Gastrocnemius medialis (tissue), 4 donors: ENCODE data around the gene RUNX3. TPM values are rescaled to one million over a fixed set of nuclear protein-coding genes. Genes with fewer than 3 reads are reported as not detected.
A peak's percentile ranks its signal among the peaks of the same experiment; 100 is the strongest.
"Not testable (repeated sequence)": the region's sequence is repeated elsewhere in the genome, so short reads cannot be mapped to it uniquely, and the experiment has no call there.

Experiments
- ATAC-seq, 2 donors: fragments of 150-250 bp; one replicate each; pipeline ENCODE4 v1.9.1; 2016
- DNase-seq, 2 donors: peaks; one replicate each; pipeline ENCODE4 v3.0.0-alpha.2; 2019
- H3K27ac ChIP-seq, 4 donors: fragments of 200-600 bp; sonication (generic); 1 replicate in 1 of 4; 2 replicates in 3 of 4; pipeline ENCODE4 v1.5.1; 2016 to 2018; ENCODE audit warnings: mild to moderate bottlenecking in 2 of 4, moderate library complexity in 1 of 4
- H3K27me3 ChIP-seq, 3 donors: fragments of 200-600 bp; sonication (generic) in 2 of 3; 1 replicate in 1 of 3; 2 replicates in 2 of 3; pipeline versions ENCODE4 v1.5.1 to v1.6.0; 2016 to 2019; ENCODE audit warnings: mild to moderate bottlenecking in 1 of 3, moderate library complexity in 1 of 3
- H3K36me3 ChIP-seq, 2 donors: fragments of 200-600 bp; sonication (generic) in 1 of 2; one replicate each; pipeline ENCODE4 v1.5.1; 2017 to 2018
- H3K4me1 ChIP-seq, 2 donors: fragments of 200-600 bp; sonication (generic) in 1 of 2; one replicate each; pipeline ENCODE4 v1.5.1; 2016 to 2017; ENCODE audit warnings: mild to moderate bottlenecking in 2 of 2
- H3K4me3 ChIP-seq, 4 donors: fragments of 200-600 bp; sonication (generic) in 3 of 4; 1 replicate in 1 of 4; 2 replicates in 3 of 4; pipeline ENCODE4 v1.5.1; 2016 to 2019; ENCODE audit warnings: mild to moderate bottlenecking in 2 of 4
- H3K9me3 ChIP-seq, 3 donors: fragments of 200-600 bp; sonication (generic) in 2 of 3; 1 replicate in 1 of 3; 2 replicates in 2 of 3; pipeline ENCODE4 v1.5.1; 2016 to 2019
- POLR2A ChIP-seq, 2 donors: fragments of 450-650 bp; IDR thresholded peaks; one replicate each; pipeline ENCODE4 v1.6.1; 2017; ENCODE audit warnings: antibody characterized with exemption in 2 of 2, mild to moderate bottlenecking in 2 of 2, moderate library complexity in 2 of 2
- in situ Hi-C, 4 donors: fragments of 200-750 bp; cut with MboI; loops; one replicate each; pipeline versions ENCODE4 v1.15.0 to v1.8.0; 2017; ENCODE audit warnings: low sequenced_read_pairs in 4 of 4
- intact Hi-C: fragments of 100-400 bp; cut with DNase I; formaldehyde crosslinking; loops from one replicate; pipeline ENCODE4 v1.15.1; 2023; ENCODE audit warnings: low total_unique reads
- total RNA-seq, 4 donors: library from RNA; depleted of rRNA; stranded (reverse); fragments of >200 nt; gene quantifications; one replicate each; pipeline versions ENCODE4 v1.1.0 to v1.2.3, GENCODE V29; 2016
- TF ChIP-seq, protein P1 (sequence below), 5 experiments: fragments of 450-650 bp in 3 of 5; fragments of 200-600 bp in 2 of 5; sonication (generic) in 2 of 5; IDR thresholded peaks in 4 of 5; conservative IDR thresholded peaks in 1 of 5; 1 replicate in 4 of 5; 2 replicates in 1 of 5; pipeline ENCODE4 v1.5.1; 2016 to 2019; ENCODE audit warnings: antibody characterized with exemption in 5 of 5, mild to moderate bottlenecking in 3 of 5, moderate library complexity in 3 of 5

The RUNX3 gene
- 1 to 10 TPM in 2 of 4 donors, under 1 TPM in 2; 0.13 to 1.9 (median 0.74) TPM for total RNA-seq

DNA sequence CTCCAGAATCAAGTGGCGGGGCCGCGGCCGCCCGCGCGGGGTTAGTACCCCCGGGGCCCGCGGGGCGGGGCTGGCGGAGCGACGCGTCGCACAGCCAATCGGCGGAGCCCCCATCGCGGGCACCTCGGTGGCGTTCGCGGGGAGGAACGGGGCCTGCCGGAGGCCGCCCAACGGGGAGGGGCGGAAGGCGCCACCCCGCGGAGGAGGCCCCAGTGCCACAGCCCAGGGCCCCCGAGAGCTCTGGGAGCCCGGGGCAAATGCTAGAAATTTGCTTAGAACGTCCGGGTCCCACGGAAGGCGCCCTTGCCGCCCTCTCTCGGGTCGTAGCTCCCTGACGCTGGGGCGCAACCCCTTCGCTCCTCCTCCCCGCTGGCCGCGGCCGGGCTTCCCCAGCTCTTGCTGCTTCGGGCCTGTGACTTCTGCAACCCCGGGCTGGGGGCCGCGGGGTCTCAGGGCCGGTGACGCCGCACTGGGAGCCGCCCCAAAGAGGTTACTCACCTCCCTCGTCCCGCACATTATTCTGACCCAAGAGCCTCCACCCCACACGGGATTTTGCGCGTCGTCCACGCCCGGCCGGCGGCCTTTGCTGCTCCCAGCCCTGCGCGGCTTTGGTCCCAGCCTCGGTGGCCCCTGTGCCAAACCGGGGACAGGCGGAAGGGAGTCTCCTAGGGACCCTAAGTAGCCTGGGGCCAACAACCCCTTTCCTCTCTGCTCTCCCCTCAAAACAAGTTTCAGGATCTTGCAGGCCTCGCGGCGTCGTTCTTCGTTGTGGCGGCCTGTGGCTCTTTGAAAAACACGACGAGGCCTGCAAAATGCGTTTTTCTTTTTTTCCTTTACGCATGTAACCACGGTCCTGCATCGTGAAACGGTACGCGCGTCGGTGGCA is at the start of gene RUNX3:
Gene RUNX3 (minus strand): TSS at position 17 of the 886 bp plus-strand sequence. CDS start 408 bp downstream, outside the sequence.
- Histone ChIP-seq H3K4me1 (peaks cover 10 to 17% of the 10 kb centered on the region in 2 donors), H3K27ac (no peak within 1 kb of the TSS), H3K36me3 (no peaks in the 10 kb centered on the region), H3K9me3 (no peaks in the 10 kb centered on the region), H3K4me3 (peak within 1 kb of the TSS in 3 of 4 donors; percentile 25 to 43 (median 28)), H3K27me3 (peaks cover 85 to 92% (median 91%) of the 10 kb centered on the region in 3 donors)
- ATAC-seq = no peak
- in situ Hi-C loops = loop anchor here in 1 of 4 donors (10.0 kb wide), 1 partner anchor 174 kb away; no protein-coding TSS in a partner anchor
- DNase-seq = peak in 1 of 2 donors; percentile 22
- TF ChIP-seq, protein P1, sequence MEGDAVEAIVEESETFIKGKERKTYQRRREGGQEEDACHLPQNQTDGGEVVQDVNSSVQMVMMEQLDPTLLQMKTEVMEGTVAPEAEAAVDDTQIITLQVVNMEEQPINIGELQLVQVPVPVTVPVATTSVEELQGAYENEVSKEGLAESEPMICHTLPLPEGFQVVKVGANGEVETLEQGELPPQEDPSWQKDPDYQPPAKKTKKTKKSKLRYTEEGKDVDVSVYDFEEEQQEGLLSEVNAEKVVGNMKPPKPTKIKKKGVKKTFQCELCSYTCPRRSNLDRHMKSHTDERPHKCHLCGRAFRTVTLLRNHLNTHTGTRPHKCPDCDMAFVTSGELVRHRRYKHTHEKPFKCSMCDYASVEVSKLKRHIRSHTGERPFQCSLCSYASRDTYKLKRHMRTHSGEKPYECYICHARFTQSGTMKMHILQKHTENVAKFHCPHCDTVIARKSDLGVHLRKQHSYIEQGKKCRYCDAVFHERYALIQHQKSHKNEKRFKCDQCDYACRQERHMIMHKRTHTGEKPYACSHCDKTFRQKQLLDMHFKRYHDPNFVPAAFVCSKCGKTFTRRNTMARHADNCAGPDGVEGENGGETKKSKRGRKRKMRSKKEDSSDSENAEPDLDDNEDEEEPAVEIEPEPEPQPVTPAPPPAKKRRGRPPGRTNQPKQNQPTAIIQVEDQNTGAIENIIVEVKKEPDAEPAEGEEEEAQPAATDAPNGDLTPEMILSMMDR (IDR thresholded peaks at IDR 0.05 in 4 of 5, conservative IDR thresholded peaks at IDR 0.05 in 1 of 5) = no peak
- TF ChIP-seq POLR2A (IDR thresholded peaks at IDR 0.05) = no peak
- intact Hi-C loops = loop anchor here (10.0 kb wide), 1 partner anchor 274 kb away; no protein-coding TSS in a partner anchor

DNA sequence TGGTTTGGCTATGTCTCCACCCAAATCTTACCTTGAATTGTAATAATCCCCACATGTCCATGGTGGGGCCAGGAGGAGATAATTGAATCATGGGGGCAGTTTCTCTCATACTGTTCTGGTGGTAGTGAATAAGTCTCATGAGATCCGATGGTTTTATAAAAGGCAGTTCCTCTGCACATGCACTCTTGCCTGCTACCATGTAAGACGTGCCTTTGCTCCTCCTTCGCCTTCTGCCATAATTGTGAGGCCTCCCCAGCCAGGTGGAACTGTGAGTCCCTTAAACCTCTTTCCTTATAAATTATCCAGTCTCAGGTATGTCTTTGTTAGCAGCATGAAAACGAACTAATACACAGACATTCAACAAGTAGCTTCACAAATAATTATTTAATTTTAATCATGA is 49.2 kb upstream of the RUNX3 start:
- H3K27me3 ChIP-seq = not testable (repeated sequence)

DNA sequence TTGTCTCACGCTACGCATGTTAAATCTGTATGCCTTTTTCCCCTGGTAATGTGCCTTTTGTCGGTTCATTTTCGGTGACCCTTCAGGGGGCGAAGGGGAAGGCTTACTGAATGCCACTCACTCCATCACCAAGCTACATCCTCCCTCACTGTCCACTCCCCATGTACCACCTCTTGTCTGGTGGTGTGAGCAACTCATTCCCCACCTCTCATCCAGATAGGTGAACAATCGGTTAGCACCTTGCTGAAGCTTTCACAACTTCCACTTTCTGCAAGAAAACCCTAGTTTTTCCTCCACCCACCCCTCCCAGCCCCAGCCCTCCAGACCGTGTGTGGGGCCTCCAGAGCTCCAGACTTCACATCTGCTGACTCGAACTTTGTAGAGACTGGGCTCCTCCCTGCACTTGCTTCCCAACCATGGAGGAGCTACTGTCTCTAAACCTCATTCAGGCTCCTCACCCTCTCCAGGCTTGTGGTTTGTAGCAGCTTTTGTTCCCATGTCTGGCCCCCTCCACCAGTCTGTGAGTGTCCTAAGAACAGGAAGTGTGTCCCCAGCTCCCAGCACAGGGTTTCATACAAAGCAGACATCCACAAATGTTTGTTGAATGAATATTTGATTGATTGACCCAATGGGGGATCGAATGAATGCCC is 48.4 kb upstream of the RUNX3 start:
- peaks cover 0 to 6% (median 0%) of the 10 kb centered on the region in 3 donors for H3K9me3 ChIP-seq
- no peak overlapping the region for H3K4me3 ChIP-seq
- peaks cover 0 to 5% (median 2%) of the 10 kb centered on the region in 3 donors for H3K27me3 ChIP-seq
- in situ Hi-C loops (no loop called here), intact Hi-C loops (no loop called here)
- ATAC-seq = no peak
- no peak for DNase-seq
- no peaks in the 10 kb centered on the region for H3K4me1 ChIP-seq
- no peaks in the 10 kb centered on the region for H3K36me3 ChIP-seq
- no peak for TF ChIP-seq POLR2A (IDR thresholded peaks at IDR 0.05)
- TF ChIP-seq, protein P1 (IDR thresholded peaks at IDR 0.05 in 4 of 5, conservative IDR thresholded peaks at IDR 0.05 in 1 of 5) = no peak
- H3K27ac ChIP-seq = no peak overlapping the region

More for the DNA sequence above, 49.2 kb upstream of the RUNX3 start:
- H3K36me3 ChIP-seq, in situ Hi-C loops, DNase-seq, H3K4me1 ChIP-seq, intact Hi-C loops, ATAC-seq, H3K4me3 ChIP-seq, H3K27ac ChIP-seq, H3K9me3 ChIP-seq: not testable (repeated sequence)

DNA sequence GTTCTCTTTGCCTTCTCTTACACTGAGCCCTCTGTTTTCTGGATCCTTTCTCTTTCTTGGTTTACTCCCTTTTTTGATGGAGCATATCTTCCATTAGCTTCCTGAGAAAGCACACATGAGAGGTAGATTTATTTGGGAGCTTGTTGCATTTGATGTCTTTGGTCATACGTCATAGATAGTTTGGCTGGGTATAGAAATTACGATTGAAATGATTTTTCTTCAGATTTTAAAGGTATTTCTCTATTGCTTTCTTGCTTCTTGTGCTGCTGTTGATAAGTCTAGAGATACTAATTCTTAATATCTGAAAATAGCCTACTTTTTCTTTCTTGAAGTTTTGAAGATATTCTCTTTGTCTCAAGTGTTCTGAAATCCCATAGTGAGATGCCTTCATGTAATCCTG is 45.3 kb upstream of the RUNX3 start:
- H3K4me1 ChIP-seq = no peaks in the 10 kb centered on the region
- TF ChIP-seq POLR2A (IDR thresholded peaks at IDR 0.05) = no peak
- TF ChIP-seq, protein P1 (IDR thresholded peaks at IDR 0.05 in 4 of 5, conservative IDR thresholded peaks at IDR 0.05 in 1 of 5) = no peak
- DNase-seq = no peak
- ATAC-seq = no peak
- in situ Hi-C loops (no loop called here), intact Hi-C loops (no loop called here)
- no peak overlapping the region for H3K27ac ChIP-seq
- H3K4me3 ChIP-seq = no peak overlapping the region
- no peaks in the 10 kb centered on the region for H3K36me3 ChIP-seq
- peaks cover 0 to 6% (median 0%) of the 10 kb centered on the region in 3 donors for H3K9me3 ChIP-seq
- peaks cover 2 to 9% (median 3%) of the 10 kb centered on the region in 3 donors for H3K27me3 ChIP-seq

DNA sequence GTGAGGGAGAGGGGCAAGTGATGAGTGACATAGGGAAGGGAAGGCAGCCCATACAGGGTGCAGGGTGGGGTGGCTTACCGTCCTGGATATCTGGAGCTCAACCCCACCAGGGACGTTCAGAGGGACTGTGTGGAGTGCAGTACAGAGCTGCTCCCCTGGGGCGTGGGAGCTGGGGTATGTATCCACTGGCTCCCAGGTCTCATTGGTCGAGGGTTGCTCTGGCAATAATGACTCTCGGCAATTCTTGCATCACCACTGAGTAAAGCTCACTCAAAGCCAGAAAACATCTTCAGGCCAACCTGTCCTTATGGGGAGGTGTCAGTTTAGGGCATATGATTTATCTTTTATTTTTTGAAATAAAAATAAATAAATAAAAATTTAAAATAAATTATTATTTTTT is 43.2 kb upstream of the RUNX3 start:
- H3K9me3 ChIP-seq = peaks cover 0 to 6% (median 0%) of the 10 kb centered on the region in 3 donors
- no peaks in the 10 kb centered on the region for H3K4me1 ChIP-seq
- ATAC-seq (no peak), DNase-seq (no peak)
- no peak for TF ChIP-seq POLR2A (IDR thresholded peaks at IDR 0.05)
- TF ChIP-seq, protein P1 (IDR thresholded peaks at IDR 0.05 in 4 of 5, conservative IDR thresholded peaks at IDR 0.05 in 1 of 5) = no peak
- H3K27ac ChIP-seq = no peak overlapping the region
- H3K36me3 ChIP-seq = no peaks in the 10 kb centered on the region
- H3K4me3 ChIP-seq = no peak overlapping the region
- peaks cover 2 to 18% (median 12%) of the 10 kb centered on the region in 3 donors for H3K27me3 ChIP-seq
- intact Hi-C loops (no loop called here), in situ Hi-C loops (no loop called here)
